ENCODE results near the gene MALRD1.

DNA sequence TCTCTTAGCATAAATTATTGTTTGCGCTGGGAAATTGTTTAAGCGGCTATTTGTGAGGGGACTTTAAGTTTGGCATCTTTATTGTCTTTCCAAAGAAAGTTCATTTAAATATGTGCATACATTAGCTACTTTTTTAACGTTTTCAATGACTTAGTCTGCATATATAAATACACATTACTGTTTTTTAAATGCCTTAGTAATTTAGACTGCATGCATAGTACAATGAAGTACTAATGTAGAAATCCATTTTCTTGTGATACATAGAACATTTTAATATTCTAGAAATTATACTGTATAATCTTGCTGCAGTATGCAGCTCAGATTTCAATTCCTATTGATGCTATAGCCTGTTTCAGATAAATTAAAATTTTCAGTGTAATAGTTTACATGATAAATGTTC, 325.4 kb downstream of the MALRD1 start:
- TF ChIP-seq, protein P1, sequence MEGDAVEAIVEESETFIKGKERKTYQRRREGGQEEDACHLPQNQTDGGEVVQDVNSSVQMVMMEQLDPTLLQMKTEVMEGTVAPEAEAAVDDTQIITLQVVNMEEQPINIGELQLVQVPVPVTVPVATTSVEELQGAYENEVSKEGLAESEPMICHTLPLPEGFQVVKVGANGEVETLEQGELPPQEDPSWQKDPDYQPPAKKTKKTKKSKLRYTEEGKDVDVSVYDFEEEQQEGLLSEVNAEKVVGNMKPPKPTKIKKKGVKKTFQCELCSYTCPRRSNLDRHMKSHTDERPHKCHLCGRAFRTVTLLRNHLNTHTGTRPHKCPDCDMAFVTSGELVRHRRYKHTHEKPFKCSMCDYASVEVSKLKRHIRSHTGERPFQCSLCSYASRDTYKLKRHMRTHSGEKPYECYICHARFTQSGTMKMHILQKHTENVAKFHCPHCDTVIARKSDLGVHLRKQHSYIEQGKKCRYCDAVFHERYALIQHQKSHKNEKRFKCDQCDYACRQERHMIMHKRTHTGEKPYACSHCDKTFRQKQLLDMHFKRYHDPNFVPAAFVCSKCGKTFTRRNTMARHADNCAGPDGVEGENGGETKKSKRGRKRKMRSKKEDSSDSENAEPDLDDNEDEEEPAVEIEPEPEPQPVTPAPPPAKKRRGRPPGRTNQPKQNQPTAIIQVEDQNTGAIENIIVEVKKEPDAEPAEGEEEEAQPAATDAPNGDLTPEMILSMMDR (IDR thresholded peaks at IDR 0.05; ENCODE audit: control extremely low read depth in 1 of 3, insufficient read depth in 1 of 3, low read depth in 1 of 3, low read length in 3 of 3): no peak
- TF ChIP-seq, protein P2, sequence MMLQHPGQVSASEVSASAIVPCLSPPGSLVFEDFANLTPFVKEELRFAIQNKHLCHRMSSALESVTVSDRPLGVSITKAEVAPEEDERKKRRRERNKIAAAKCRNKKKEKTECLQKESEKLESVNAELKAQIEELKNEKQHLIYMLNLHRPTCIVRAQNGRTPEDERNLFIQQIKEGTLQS (IDR thresholded peaks at IDR 0.05; ENCODE audit: insufficient read depth, low read depth, low read length): no peak
- no peak for TF ChIP-seq CREB1 (IDR thresholded peaks at IDR 0.05)
- TF ChIP-seq POLR2A (IDR thresholded peaks at IDR 0.05; ENCODE audit: control extremely low read depth in 1 of 2, low read depth in 2 of 2, low read length in 2 of 2): no peak
- no peak for TF ChIP-seq SAP30 (IDR thresholded peaks at IDR 0.05; ENCODE audit: insufficient read depth, insufficient replicate concordance, low read length)
- TF ChIP-seq SP1 (IDR thresholded peaks at IDR 0.05; ENCODE audit: low read depth, low read length): no peak
- TF ChIP-seq EP300 (IDR thresholded peaks at IDR 0.05; ENCODE audit: borderline replicate concordance in 1 of 2, low read depth in 2 of 2, low read length in 2 of 2): no peak
- TF ChIP-seq, protein P3, sequence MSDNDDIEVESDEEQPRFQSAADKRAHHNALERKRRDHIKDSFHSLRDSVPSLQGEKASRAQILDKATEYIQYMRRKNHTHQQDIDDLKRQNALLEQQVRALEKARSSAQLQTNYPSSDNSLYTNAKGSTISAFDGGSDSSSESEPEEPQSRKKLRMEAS (IDR thresholded peaks at IDR 0.05): no peak
- no peak for TF ChIP-seq EZH2 (IDR thresholded peaks at IDR 0.05; ENCODE audit: low read depth, low read length, severe bottlenecking)
- TF ChIP-seq YY1 (IDR thresholded peaks at IDR 0.05; ENCODE audit: low read depth, low read length): no peak
- TF ChIP-seq SUZ12 (IDR thresholded peaks at IDR 0.05; ENCODE audit: low read length): no peak
- no peak for TF ChIP-seq SIN3A (conservative IDR thresholded peaks at IDR 0.05 in 1 of 2, IDR thresholded peaks at IDR 0.05 in 1 of 2; ENCODE audit: low read depth in 1 of 2, low read length in 2 of 2)
